ENCODE results near the gene DCAF5.
"Not testable (repeated sequence)": the region's sequence is repeated elsewhere in the genome, so short reads cannot be mapped to it uniquely, and the experiment has no call there.

DCAF5 gene

GRCh38 chr14:69152902-69153151 is at the start of gene DCAF5:
Gene DCAF5, minus strand, starts transcription at chr14:69153119. Its CDS starts 141 bp downstream, at chr14:69152978.
- DNase-seq (ENCODE audit: low read depth in 2 of 2, low spot score in 1 of 2): peak; percentile 75 to 86

- DNase-seq (ENCODE audit: low read depth in 2 of 2, low spot score in 1 of 2): no peak
These were observed 46.9 kb upstream of the DCAF5 start for GRCh38 chr14:69199786-69200185.

- no peak for DNase-seq (ENCODE audit: low read depth in 2 of 2, low spot score in 1 of 2)
These were observed 40.8 kb upstream of the DCAF5 start for GRCh38 chr14:69193721-69194120.

GRCh38 chr14:69191340-69192111 is 38.6 kb upstream of the DCAF5 start, which contains the start of gene EXD2:
Gene EXD2, plus strand, starts transcription at chr14:69191498. Its CDS starts 17,973 bp downstream, at chr14:69209471.
- peak; percentile 20 to 35 for DNase-seq (ENCODE audit: low read depth in 2 of 2, low spot score in 1 of 2)

DNA sequence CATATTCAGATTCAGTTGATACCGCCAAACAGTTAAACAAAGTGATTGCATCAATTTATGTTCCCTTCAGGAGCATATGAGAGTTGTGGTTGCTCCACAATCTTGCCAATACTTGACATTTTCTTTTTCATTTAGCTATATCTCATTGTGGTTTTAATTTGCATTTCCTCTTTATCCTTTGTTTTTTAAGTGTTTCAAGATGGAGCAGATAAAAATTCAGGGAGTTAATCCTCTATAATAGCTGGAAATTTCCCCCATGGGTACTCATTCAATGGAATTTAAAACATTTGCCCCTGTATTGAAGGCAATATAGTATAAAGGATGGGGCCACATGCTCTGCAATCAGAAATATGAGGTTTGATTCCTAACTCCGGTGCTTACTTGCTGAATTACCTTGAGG is 37.3 kb upstream of the DCAF5 start:
- no peak for DNase-seq (ENCODE audit: low read depth in 2 of 2, low spot score in 1 of 2)

GRCh38 chr14:69183735-69184134 is 30.8 kb upstream of the DCAF5 start:
- DNase-seq (ENCODE audit: low read depth in 2 of 2, low spot score in 1 of 2): no peak

DNA sequence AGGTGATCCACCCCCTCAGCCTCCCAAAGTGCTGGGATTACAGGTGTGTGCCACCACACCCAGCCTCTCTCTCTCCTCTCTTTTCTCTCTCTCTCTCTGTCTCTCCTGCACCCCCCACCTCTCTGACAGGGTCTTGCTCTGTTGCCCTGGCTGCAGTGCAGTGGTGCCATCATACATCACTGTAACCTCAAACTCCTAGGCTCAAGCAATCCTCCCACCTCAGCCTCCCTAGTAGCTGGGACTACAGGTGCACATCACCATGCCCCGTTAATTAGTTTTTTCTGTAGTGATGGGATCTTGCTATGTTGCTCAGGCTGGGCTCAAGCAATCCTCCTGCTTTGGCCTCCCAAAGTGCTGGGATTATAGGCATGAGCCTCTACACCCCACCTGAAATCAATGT is 29.7 kb upstream of the DCAF5 start:
- not testable (repeated sequence) for DNase-seq (ENCODE audit: low read depth in 2 of 2, low spot score in 1 of 2)

DNA sequence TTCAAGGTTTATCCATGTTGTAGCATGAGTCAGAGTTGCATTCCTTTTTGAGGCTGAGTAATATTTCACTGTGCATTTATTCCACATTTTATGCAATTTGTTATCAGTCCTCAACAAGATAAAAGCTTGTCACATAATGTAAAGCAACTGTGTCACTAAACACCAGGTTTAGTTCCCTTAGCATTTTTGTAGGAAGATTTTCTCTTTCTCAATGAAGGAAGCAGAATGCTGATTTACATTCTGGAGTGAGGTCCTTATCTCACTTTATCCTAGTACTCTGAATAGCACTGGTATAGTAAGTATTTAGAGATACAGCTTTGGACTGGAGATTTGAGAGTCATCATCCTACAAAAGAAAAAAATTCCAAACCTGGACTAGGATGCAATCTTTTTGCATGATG is 28.6 kb upstream of the DCAF5 start:
- no peak for DNase-seq (ENCODE audit: low read depth in 2 of 2, low spot score in 1 of 2)

DNA sequence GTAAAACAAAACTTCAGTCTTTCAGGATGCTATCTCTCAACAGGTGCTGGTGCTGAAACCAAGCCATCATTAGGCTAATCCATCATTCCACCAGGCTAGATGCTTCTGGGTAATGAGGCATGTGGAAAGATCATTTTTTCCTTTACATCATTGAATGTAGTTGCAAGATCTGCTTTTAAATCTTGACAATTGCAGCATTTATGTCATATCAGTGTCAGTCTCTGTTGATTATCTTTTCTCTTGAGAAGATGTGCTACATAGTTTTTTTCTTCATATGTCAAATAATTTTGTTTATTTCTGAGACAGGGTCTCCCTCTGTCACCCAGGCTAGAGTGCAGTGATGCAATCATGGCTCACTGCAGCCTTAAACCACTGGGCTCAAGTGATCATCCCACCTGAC is 22.2 kb upstream of the DCAF5 start:
- no peak for DNase-seq (ENCODE audit: low read depth in 2 of 2, low spot score in 1 of 2)

DNA sequence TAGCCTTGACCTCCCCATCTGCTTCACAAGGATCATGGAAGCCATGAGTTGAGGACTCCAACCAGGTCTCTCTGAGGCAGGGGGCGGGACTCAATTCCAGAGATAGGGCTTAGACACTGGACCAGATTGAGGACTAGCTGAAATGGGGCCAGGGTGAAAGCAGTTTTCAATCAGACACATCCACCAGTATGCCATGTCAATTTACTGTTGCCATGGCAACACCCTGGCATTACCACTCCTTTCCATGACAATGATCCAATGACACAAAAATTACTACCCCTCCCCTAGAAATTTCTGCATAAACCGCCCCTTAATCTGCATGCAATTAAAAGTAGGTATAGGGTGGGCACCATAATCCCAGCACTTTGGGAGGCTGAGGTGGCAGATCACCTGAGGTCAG is 18.6 kb upstream of the DCAF5 start:
- no peak for DNase-seq (ENCODE audit: low read depth in 2 of 2, low spot score in 1 of 2)

- DNase-seq (ENCODE audit: low read depth in 2 of 2, low spot score in 1 of 2): no peak
These were observed 17.9 kb upstream of the DCAF5 start for GRCh38 chr14:69170839-69171238.

DNA sequence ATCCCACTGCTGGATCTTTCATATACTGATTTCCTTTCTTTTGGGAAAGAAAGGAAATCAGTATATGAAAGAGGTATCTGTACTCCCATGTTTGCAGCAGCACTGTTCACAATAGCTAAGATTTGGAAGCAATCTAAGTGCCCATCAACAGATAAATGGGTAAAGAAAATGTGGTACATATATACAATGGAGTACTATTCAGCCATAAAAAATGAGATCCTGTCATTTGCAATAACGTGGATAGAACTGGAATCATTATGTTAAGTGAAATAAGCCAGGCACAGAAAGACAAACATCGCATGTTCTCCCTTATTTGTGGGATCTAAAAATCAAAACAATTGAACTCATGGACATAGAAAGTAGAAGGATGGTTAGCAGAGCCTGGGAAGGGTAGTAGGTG is 12.9 kb upstream of the DCAF5 start:
- not testable (repeated sequence) for DNase-seq (ENCODE audit: low read depth in 2 of 2, low spot score in 1 of 2)

- no peak for DNase-seq (ENCODE audit: low read depth in 2 of 2, low spot score in 1 of 2)
These were observed 8.7 kb upstream of the DCAF5 start for GRCh38 chr14:69161590-69161989.

DNA sequence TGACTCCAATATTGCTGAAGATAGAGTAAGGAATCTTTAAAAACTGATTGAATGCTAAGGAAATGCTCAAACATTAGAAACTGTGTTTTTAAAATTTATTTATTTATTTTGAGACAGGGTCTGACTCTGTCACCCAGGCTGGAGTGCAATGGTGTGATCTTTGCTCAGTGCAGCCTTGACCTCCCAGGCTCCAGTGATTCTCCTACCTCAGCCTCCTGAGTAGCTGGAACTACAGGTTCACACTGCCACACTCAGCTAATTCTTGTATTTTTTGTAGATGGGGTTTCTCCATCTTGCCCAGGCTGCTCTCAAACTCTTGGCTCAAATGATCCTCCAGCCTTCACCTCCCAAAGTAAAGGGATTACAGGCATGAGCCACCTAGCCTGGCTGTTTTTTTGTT is 3.3 kb upstream of the DCAF5 start:
- no peak for DNase-seq (ENCODE audit: low read depth in 2 of 2, low spot score in 1 of 2)

- DNase-seq (ENCODE audit: low read depth in 2 of 2, low spot score in 1 of 2): no peak
These were observed 1.9 kb upstream of the DCAF5 start for GRCh38 chr14:69154779-69155178.

DNA sequence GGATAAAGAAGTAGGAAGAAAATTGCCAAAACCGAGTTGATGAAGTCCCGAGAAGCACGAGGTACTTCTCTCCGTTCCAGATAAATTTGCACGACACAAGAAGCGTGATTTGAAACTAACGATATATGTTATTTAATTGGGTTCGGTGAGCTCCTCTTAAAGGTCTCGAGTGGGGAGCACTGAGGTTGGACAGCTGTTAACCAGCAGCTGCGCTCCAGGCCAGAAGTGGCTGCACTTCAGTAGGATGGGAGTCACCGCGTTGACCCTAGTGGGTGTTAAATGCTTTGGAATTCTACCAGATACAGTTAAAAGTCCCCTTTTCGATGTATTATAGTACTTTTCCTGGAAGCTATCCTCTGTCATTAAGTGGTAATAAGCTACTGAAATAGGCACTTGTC is 953 bp upstream of the DCAF5 start:
- DNase-seq (ENCODE audit: low read depth in 2 of 2, low spot score in 1 of 2): no peak

GRCh38 chr14:69153152-69153872 is 393 bp upstream of the DCAF5 start:
- DNase-seq (ENCODE audit: low read depth in 2 of 2, low spot score in 1 of 2): no peak

DNA sequence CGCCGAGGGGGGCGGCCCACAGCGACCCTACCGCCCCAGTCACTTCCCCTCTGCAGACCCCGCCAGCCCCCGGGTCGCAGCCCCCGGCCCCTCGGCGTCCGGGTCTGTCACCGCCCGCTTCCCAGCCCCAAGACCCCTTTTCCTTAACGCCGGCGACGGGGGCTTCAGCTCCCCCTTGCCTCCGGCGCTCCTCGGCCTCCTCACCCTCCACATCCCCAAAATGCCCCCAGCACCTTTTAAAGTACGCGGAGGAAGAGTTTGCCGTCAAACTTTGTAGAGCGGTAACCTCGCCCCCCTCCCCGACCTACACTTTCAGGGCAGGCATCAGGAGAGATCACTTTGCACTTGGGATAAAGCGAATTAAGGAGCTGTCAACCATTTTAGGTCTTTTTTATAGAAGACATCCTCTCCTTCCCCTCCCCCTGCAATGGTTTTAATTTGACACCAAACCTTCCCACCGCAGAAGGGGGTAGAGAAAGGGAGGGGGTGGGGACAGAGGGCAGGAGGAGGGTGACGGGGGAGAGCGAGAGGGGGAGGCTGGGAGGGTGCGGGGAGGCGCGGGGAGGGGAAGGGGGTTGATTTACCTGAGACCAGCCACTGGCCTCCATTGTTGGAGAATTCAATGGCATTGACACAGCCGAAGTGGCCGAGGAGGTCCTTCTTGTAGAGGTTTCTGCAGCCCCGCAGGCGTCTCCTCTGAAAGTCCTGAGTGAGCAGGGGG is 578 bp downstream of the DCAF5 start:
- peak in 1 of 2 donors; percentile 30 for DNase-seq (ENCODE audit: low read depth in 2 of 2, low spot score in 1 of 2)

DNA sequence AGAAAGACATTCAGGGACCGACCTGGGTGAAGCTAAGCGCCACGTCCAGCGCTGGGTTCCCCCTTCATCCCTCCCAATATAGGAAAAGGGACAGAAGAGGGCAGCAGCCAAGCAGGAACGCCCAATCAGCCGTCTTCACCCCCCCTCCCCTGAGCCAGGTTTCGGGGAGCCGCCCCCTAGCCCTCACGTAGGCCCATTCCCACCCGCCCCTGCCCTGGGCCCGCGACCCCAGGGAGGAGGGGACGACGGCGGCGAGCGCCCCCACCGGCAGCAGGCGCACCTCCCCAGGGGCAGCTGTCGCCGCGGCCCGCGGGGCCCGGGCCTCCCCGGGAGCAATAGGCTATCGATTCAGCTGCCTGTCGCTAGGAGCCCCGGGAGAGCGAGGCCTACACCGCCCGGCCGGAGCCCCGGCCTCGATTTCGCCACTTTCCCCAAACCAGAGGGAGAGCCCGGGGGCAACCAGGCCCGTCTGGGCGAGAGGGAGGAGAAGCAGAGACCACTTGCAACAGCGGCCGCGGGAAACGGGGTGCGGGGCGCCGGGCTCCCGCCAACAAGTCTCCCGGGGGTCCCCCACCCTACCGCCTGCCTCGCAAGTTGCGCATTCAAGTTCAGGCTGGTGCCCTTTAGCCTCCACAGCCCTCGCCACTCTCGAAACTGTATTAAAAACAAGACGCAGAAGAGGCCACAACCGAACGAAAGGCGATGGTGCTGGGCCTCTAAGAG is 1.3 kb downstream of the DCAF5 start:
- peak in 1 of 2 donors; percentile 55 for DNase-seq (ENCODE audit: low read depth in 2 of 2, low spot score in 1 of 2)

GRCh38 chr14:69149461-69150244 is 3.3 kb downstream of the DCAF5 start:
- DNase-seq (ENCODE audit: low read depth in 2 of 2, low spot score in 1 of 2): no peak

DNA sequence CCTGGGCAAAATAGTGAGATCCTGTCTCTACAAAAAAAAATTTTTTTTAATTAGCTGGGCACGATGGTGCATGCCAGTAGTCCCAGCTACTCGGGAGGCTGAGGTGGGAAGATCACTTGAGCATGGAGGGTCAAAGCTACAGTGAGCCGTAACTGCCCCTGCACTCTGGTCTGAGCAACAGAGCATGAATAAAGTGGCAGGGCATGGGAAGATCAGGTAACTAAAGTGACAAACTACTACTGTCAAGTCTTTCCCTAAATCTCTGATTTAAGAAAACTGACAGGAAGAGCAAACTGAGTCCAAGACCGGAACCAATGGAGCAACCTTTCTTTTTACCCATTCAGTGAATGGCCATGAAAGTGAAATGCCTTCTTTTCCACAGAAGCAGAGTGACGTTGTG is 10.8 kb downstream of the DCAF5 start:
- DNase-seq (ENCODE audit: low read depth in 2 of 2, low spot score in 1 of 2): no peak

Measured in stimulated activated CD8-positive, alpha-beta memory T cell treated with anti-CD3 and anti-CD28 coated beads, Interleukin-4, amount 100 ng/mL, for 1 hour (primary cell).